Measurements from ENCODE around the gene EVA1A.

EVA1A gene

GRCh38 chr2:75476761-75477160 is 84.0 kb downstream of the EVA1A start:
- Histone ChIP-seq H3K9ac (no peak overlapping the region), H3K36me3 (ENCODE audit: insufficient read depth) (no peaks in the 10 kb centered on the region), H3K4me2 (no peak overlapping the region), H3K4me3 (IDR thresholded peaks at IDR 0.05; ENCODE audit: insufficient read depth, low read depth, low read length) (no peak overlapping the region), H3K79me2 (ENCODE audit: insufficient read depth, low read depth) (no peaks in the 10 kb centered on the region), H3K27me3 (ENCODE audit: insufficient read depth, low read depth) (no peaks in the 10 kb centered on the region), H3K27ac (no peak overlapping the region), H4K20me1 (ENCODE audit: insufficient read depth) (no peaks in the 10 kb centered on the region), H3K4me1 (ENCODE audit: low read depth, poor library complexity, severe bottlenecking) (no peaks in the 10 kb centered on the region), H2AFZ (ENCODE audit: low read depth) (no peak overlapping the region)
- no peak for TF ChIP-seq CTCF (conservative IDR thresholded peaks at IDR 0.05; ENCODE audit: low read depth, low read length)

DNA sequence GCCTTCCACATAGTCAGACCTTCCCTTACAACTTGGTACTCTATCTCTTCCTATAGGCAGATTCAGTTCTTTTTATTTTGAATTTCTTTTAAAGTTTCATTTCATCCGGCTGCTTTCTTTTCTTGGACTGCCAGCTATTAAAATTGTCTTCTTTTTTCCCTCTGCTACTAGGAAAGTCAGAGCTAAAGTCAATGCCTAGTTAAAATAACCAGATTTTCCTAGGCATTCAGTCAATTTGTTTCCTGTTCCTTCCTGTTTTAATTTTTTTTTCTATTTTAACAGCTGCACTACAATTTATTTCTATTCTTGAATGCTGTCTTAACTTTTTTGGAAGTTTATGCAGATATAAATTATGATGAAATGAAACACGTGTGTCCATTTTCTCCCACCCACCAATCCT is 84.8 kb downstream of the EVA1A start:
- no peak overlapping the region for H3K27ac ChIP-seq
- TF ChIP-seq CTCF (conservative IDR thresholded peaks at IDR 0.05; ENCODE audit: low read depth, low read length): no peak
- H3K4me3 ChIP-seq (IDR thresholded peaks at IDR 0.05; ENCODE audit: insufficient read depth, low read depth, low read length): no peak overlapping the region
- no peaks in the 10 kb centered on the region for H4K20me1 ChIP-seq (ENCODE audit: insufficient read depth)
- no peak overlapping the region for H2AFZ ChIP-seq (ENCODE audit: low read depth)
- no peaks in the 10 kb centered on the region for H3K79me2 ChIP-seq (ENCODE audit: insufficient read depth, low read depth)
- H3K27me3 ChIP-seq (ENCODE audit: insufficient read depth, low read depth): no peaks in the 10 kb centered on the region
- H3K4me1 ChIP-seq (ENCODE audit: low read depth, poor library complexity, severe bottlenecking): no peaks in the 10 kb centered on the region
- no peak overlapping the region for H3K4me2 ChIP-seq
- H3K9ac ChIP-seq: no peak overlapping the region
- no peaks in the 10 kb centered on the region for H3K36me3 ChIP-seq (ENCODE audit: insufficient read depth)

- Histone ChIP-seq H3K27me3 (ENCODE audit: insufficient read depth, low read depth) (no peaks in the 10 kb centered on the region), H2AFZ (ENCODE audit: low read depth) (no peak overlapping the region), H3K36me3 (ENCODE audit: insufficient read depth) (no peaks in the 10 kb centered on the region), H3K4me3 (IDR thresholded peaks at IDR 0.05; ENCODE audit: insufficient read depth, low read depth, low read length) (no peak overlapping the region), H3K79me2 (ENCODE audit: insufficient read depth, low read depth) (no peaks in the 10 kb centered on the region), H3K27ac (no peak overlapping the region), H4K20me1 (ENCODE audit: insufficient read depth) (no peaks in the 10 kb centered on the region), H3K4me2 (no peak overlapping the region), H3K9ac (no peak overlapping the region), H3K4me1 (ENCODE audit: low read depth, poor library complexity, severe bottlenecking) (no peaks in the 10 kb centered on the region)
- no peak for TF ChIP-seq CTCF (conservative IDR thresholded peaks at IDR 0.05; ENCODE audit: low read depth, low read length)
Observed at GRCh38 chr2:75475049-75475448, 85.7 kb downstream of the EVA1A start.

DNA sequence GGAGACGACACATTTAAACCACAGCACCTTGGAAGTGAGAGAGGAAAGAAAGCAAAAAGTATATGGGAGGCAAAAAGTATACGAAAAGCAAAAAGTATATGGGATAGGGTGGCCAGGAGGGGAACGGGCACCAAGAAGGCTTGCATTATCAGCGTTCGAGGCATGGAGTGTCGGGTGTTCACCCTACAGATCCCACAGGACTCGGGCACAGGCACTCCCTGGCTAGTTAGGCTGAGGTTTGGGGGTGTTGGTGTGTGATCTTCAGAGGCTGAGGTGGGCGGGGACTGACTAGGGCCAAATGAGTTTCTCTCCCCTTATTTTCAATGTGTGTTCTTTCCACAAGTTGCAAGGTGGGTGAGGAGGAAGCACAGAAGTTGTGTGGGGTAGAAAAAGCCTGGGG is 86.6 kb downstream of the EVA1A start:
- H3K4me1 ChIP-seq (ENCODE audit: low read depth, poor library complexity, severe bottlenecking): no peaks in the 10 kb centered on the region
- no peak overlapping the region for H2AFZ ChIP-seq (ENCODE audit: low read depth)
- no peak for TF ChIP-seq CTCF (conservative IDR thresholded peaks at IDR 0.05; ENCODE audit: low read depth, low read length)
- no peak overlapping the region for H3K4me3 ChIP-seq (IDR thresholded peaks at IDR 0.05; ENCODE audit: insufficient read depth, low read depth, low read length)
- H3K4me2 ChIP-seq: no peak overlapping the region
- H3K27me3 ChIP-seq (ENCODE audit: insufficient read depth, low read depth): no peaks in the 10 kb centered on the region
- no peaks in the 10 kb centered on the region for H3K36me3 ChIP-seq (ENCODE audit: insufficient read depth)
- H4K20me1 ChIP-seq (ENCODE audit: insufficient read depth): no peaks in the 10 kb centered on the region
- no peaks in the 10 kb centered on the region for H3K79me2 ChIP-seq (ENCODE audit: insufficient read depth, low read depth)
- H3K27ac ChIP-seq: no peak overlapping the region
- H3K9ac ChIP-seq: no peak overlapping the region

Data from KMS-11 (cell line).